ENCODE measurements around the gene HIVEP3.

- no peak for TF ChIP-seq CTCF (IDR thresholded peaks at IDR 0.05; ENCODE audit: low read length)
- no peak for TF ChIP-seq EZH2 (optimal IDR thresholded peaks at IDR 0.05; ENCODE audit: low read depth, low read length)
These were observed 330.9 kb downstream of the HIVEP3 start for GRCh38 chr1:41587791-41588190.
